Measurements from ENCODE around the gene CHTF18. TPM values are rescaled to one million over a fixed set of nuclear protein-coding genes. Genes with fewer than 3 reads are reported as not detected.

CHTF18 gene
- total and polyA plus RNA-seq, 10 of the 15 experiments (the other 5 are each of a cell fraction or from before 2014, with no cell fraction given), result 1.6 to 87.8 (median 19.4) TPM

- TF ChIP-seq ASH2L (IDR thresholded peaks at IDR 0.05; ENCODE audit: borderline replicate concordance, low read depth), result no peak
- TF ChIP-seq E2F4 (IDR thresholded peaks at IDR 0.05; ENCODE audit: low read depth, low read length), result no peak
- TF ChIP-seq WRNIP1 (IDR thresholded peaks at IDR 0.05; ENCODE audit: borderline replicate concordance, low read depth, low read length), result no peak
Observed at GRCh38 chr16:747978-748746, 40.3 kb upstream of the CHTF18 start (continued).

GRCh38 chr16:749010-749409, 39.4 kb upstream of the CHTF18 start:
- ChIA-PET SMC1A (ENCODE audit: uncharacterized antibody, unreplicated experiment) (no interaction called here), CTCF (interaction anchor here (0.5 to 0.7 kb wide), 2 partner anchors 28 to 61 kb away, joined by 3 to 4 read pairs; no protein-coding TSS in a partner anchor), POLR2A (no interaction called here), RAD21 (ENCODE audit: unreplicated experiment) (no interaction called here)
- DNase-seq (ENCODE audit: low read depth, low spot score), result no peak
- no TSS peak for BruUV-seq (replicated peaks)
- no peaks in the 10 kb centered on the region for H3K79me2 ChIP-seq (ENCODE audit: control insufficient read depth, insufficient read depth, low read length)
- H3K27me3 ChIP-seq (replicated peaks in 1 of 2; ENCODE audit: control insufficient read depth in 2 of 2, insufficient read depth in 2 of 2, low read length in 1 of 2), result no peaks in the 10 kb centered on the region; a peak in 1 of 4 replicates
- no peak overlapping the region for H3K4me2 ChIP-seq (ENCODE audit: control insufficient read depth, insufficient read depth)
- WGBS (ENCODE audit: insufficient coverage, insufficient replicate concordance, low lambda C conversion rate, missing lambda C conversion rate), result 17% methylated on average over 6 of the region's 6 CpGs
- H3K27ac ChIP-seq (ENCODE audit: control insufficient read depth, insufficient read depth), result no peak overlapping the region
- no peak for ATAC-seq
- no peak overlapping the region for H3K9ac ChIP-seq (ENCODE audit: control insufficient read depth, insufficient read depth, low read length)
- intact Hi-C loops (cut with micrococcal nuclease; ENCODE audit: unreplicated experiment) (no loop called here), in situ Hi-C loops (cut with MboI) (no loop called here)
- H3K9me3 ChIP-seq (replicated peaks; ENCODE audit: control insufficient read depth, insufficient read depth, low read length), result no peaks in the 10 kb centered on the region
- no peak for TF ChIP-seq NR2C2 (IDR thresholded peaks at IDR 0.05; ENCODE audit: borderline replicate concordance, control insufficient read depth, insufficient read length, low read depth)
- TF ChIP-seq ZBTB4 (CRISPR knock-in tag; IDR thresholded peaks at IDR 0.05), result no peak
- TF ChIP-seq NBN (IDR thresholded peaks at IDR 0.05), result no peak
- TF ChIP-seq TARDBP (IDR thresholded peaks at IDR 0.05; ENCODE audit: borderline replicate concordance), result no peak
- no peak for TF ChIP-seq CREB1 (IDR thresholded peaks at IDR 0.05; ENCODE audit: low read depth)
- no peak for TF ChIP-seq USF1 (IDR thresholded peaks at IDR 0.05; ENCODE audit: borderline replicate concordance, extremely low read length, insufficient read depth, low read depth, low read length)
- no peaks in the 10 kb centered on the region for H3K4me1 ChIP-seq (ENCODE audit: control insufficient read depth, insufficient read depth, low read length)
- no peak overlapping the region for H3K4me3 ChIP-seq
- no peaks in the 10 kb centered on the region for H3K36me3 ChIP-seq (ENCODE audit: control insufficient read depth in 2 of 2, insufficient read depth in 2 of 2, low read length in 1 of 2)
- FAIRE-seq, result no peak
- no peaks in the 10 kb centered on the region for H4K20me1 ChIP-seq (ENCODE audit: control insufficient read depth, insufficient read depth)
- no peak overlapping the region for H2AFZ ChIP-seq (ENCODE audit: control insufficient read depth, low read depth, low read length)

Data from GM12878 (cell line).